CD4-positive, alpha-beta memory T cell (primary cell): ENCODE results near the gene NRG3. TPM values are rescaled to one million over a fixed set of nuclear protein-coding genes. Genes with fewer than 3 reads are reported as not detected.

ENCODE experiments used
- CTCF ChIA-PET: fragments of 350-600 bp; sonication (Branson Sonifier 250); formaldehyde crosslinking; loops from one replicate; lab custom pipeline; 2021; ENCODE audit warnings: inconsistent platforms; ENCODE audit not compliant: partially characterized antibody; lab: Charles Lee
- POLR2A ChIA-PET: fragments of 350-600 bp; sonication (Branson Sonifier 250); formaldehyde crosslinking; loops from one replicate; lab custom pipeline; 2021; ENCODE audit not compliant: partially characterized antibody; lab: Charles Lee
- DNase-seq, 5 donors: peaks; one replicate each; pipeline versions ENCODE4 v3.0.0 to v3.0.0-alpha.2; 2020 to 2022; ENCODE audit warnings: mixed read lengths in 1 of 5
- H3K27ac ChIP-seq: one replicate; pipeline ENCODE4 v1.7.0; 2013; ENCODE audit warnings: low read depth, low read length
- H3K27me3 ChIP-seq: 2 replicates; pipeline ENCODE4 v1.7.0; 2013; ENCODE audit warnings: mild to moderate bottlenecking, low read length, moderate library complexity; ENCODE audit not compliant: insufficient read depth
- H3K36me3 ChIP-seq: 2 replicates; pipeline ENCODE4 v1.7.0; 2013; ENCODE audit warnings: mild to moderate bottlenecking, low read length, moderate library complexity; ENCODE audit not compliant: insufficient read depth
- H3K4me1 ChIP-seq: 2 replicates; pipeline ENCODE4 v1.7.0; 2013; ENCODE audit warnings: mild to moderate bottlenecking, low read length, moderate library complexity; ENCODE audit not compliant: insufficient read depth
- H3K4me3 ChIP-seq, 2 donors: one replicate each; pipeline ENCODE4 v1.7.0; 2013; ENCODE audit warnings: low read length in 2 of 2, mild to moderate bottlenecking in 1 of 2
- H3K9me3 ChIP-seq, 2 donors: one replicate each; pipeline ENCODE4 v1.7.0; 2013; ENCODE audit warnings: low read length in 2 of 2, control low read depth in 1 of 2; ENCODE audit not compliant: control insufficient read depth in 1 of 2
- H3K27ac Mint-ChIP-seq, 7 donors: one replicate each; pipeline ENCODE4 v1.8.0; 2020 to 2021; ENCODE audit warnings: mixed read lengths in 7 of 7, mild to moderate bottlenecking in 6 of 7, inconsistent platforms in 3 of 7, moderate library complexity in 3 of 7
- H3K27me3 Mint-ChIP-seq, 2 donors: one replicate each; pipeline ENCODE4 v1.8.0; 2020 to 2021; ENCODE audit warnings: mixed read lengths in 2 of 2
- H3K36me3 Mint-ChIP-seq, 2 donors: one replicate each; pipeline ENCODE4 v1.8.0; 2020 to 2021; ENCODE audit warnings: mixed read lengths in 2 of 2, inconsistent platforms in 1 of 2, mild to moderate bottlenecking in 1 of 2
- H3K4me1 Mint-ChIP-seq, 4 donors: one replicate each; pipeline ENCODE4 v1.8.0; 2020 to 2021; ENCODE audit warnings: mixed read lengths in 4 of 4, mild to moderate bottlenecking in 1 of 4
- H3K4me3 Mint-ChIP-seq, 8 donors: one replicate each; pipeline ENCODE4 v1.8.0; 2020 to 2021; ENCODE audit warnings: mixed read lengths in 8 of 8, mild to moderate bottlenecking in 7 of 8, moderate library complexity in 6 of 8, inconsistent platforms in 3 of 8
- H3K9me3 Mint-ChIP-seq, 8 donors: one replicate each; pipeline ENCODE4 v1.8.0; 2020 to 2021; ENCODE audit warnings: mixed read lengths in 8 of 8, mild to moderate bottlenecking in 5 of 8, inconsistent platforms in 3 of 8, moderate library complexity in 1 of 8
- intact Hi-C: fragments of 100-400 bp; cut with micrococcal nuclease; formaldehyde crosslinking; loops from one replicate; pipeline ENCODE4 v1.15.1; 2023
- polyA plus RNA-seq, 2 donors: library from polyadenylated mRNA; unstranded; fragments of 300-500 nt; fragmentation: Illumina TruSeq; gene quantifications; one replicate each; pipeline ENCODE4 v1.2.3, GENCODE V29; 2021
- total RNA-seq, 2 experiments: library from RNA; stranded (reverse); gene quantifications; one replicate each; pipeline ENCODE4 v1.2.3, GENCODE V29; 2021

Gene NRG3
- total and polyA plus RNA-seq, 4 experiments from 2014 or later, result not detected

DNA sequence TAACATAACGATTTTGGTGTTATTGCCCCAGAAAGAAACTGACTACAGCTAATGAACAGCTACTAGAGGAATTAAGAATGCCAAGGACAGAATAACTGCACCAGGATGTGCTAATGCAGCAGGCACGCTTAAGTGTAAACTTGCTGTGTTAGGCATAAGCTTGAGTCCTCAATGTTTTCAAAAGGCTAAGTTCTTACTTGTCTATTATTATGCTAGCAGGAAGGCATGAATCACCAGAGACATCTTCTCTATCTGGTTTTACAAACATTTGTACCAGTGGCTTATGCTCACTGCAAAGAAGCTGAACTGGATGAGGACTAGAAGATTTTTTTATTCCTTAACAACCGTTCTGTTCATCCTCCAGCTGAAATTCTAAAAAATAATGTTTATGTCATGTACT lies 1035.3 kb downstream of the NRG3 start:
- Mint-ChIP-seq H3K27ac (no peak overlapping the region), H3K4me3 (no peak overlapping the region), H3K36me3 (no peaks in the 10 kb centered on the region), H3K4me1 (no peaks in the 10 kb centered on the region), H3K9me3 (peaks cover 0 to 8% (median 3%) of the 10 kb centered on the region in 8 donors), H3K27me3 (no peaks in the 10 kb centered on the region)
- CTCF ChIA-PET, result no interaction called here
- Histone ChIP-seq H3K36me3 (no peaks in the 10 kb centered on the region), H3K4me1 (no peaks in the 10 kb centered on the region), H3K27me3 (no peaks in the 10 kb centered on the region), H3K27ac (no peak overlapping the region), H3K9me3 (no peaks in the 10 kb centered on the region), H3K4me3 (no peak overlapping the region)
- POLR2A ChIA-PET, result no interaction called here
- intact Hi-C loops, result no loop called here
- no peak for DNase-seq

DNA sequence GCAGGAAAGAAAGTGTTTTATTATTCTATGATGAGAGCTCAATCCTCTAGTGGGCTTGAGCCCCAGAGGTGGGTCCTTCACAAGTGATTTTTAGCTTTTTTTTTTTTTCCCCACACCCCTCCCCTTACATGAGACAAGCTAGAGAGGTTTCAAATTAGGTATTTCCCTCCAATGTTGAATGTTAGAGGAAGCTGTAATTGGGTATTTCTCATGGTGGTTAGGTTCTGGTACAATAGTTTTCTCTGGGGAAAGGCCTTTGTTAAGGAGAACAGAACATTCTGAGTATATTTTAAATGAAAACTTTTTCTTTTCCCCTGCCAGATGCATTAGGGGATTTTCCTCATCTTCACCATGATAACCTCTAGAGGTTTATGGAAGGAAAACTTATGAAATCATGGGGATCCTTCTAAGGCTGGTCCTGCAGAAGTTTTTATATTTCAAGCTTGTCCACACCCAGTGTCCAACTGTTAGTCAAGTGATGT lies 1039.7 kb downstream of the NRG3 start:
- intact Hi-C loops, result no loop called here
- Histone ChIP-seq H3K4me1 (no peaks in the 10 kb centered on the region), H3K27me3 (no peaks in the 10 kb centered on the region), H3K27ac (no peak overlapping the region), H3K36me3 (no peaks in the 10 kb centered on the region), H3K4me3 (no peak overlapping the region), H3K9me3 (no peaks in the 10 kb centered on the region)
- Mint-ChIP-seq H3K27me3 (no peaks in the 10 kb centered on the region), H3K36me3 (no peaks in the 10 kb centered on the region), H3K27ac (no peak overlapping the region), H3K4me3 (no peak overlapping the region), H3K9me3 (peaks cover 0 to 11% (median 3%) of the 10 kb centered on the region in 8 donors), H3K4me1 (no peaks in the 10 kb centered on the region)
- CTCF ChIA-PET, result interaction anchor here (0.7 to 0.8 kb wide), 2 partner anchors 9 to 283 kb away, joined by 3 read pairs; no protein-coding TSS in a partner anchor
- DNase-seq, result no peak
- POLR2A ChIA-PET, result no interaction called here

DNA sequence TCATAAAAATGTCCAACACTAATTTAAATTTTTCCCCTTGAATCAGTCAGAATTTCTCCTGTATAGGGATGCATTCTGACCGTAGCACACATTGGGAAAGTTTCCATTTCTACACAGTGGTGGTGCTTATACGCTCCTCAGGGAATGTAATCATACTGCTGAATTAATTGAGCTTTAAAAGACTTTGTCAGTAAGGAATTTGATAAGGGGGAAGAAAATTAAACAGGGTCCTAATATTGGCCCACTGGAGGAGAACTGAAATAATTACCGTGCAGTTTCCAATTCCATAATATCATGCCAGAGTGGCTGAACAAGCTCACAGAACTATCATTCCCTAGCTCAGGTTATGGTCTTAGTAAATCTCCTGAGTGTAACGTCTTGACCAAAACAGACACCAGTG lies 1041.9 kb downstream of the NRG3 start:
- Histone ChIP-seq H3K4me1 (no peaks in the 10 kb centered on the region), H3K36me3 (no peaks in the 10 kb centered on the region), H3K4me3 (no peak overlapping the region), H3K27ac (no peak overlapping the region), H3K27me3 (no peaks in the 10 kb centered on the region), H3K9me3 (no peaks in the 10 kb centered on the region)
- CTCF ChIA-PET, result no interaction called here
- Mint-ChIP-seq H3K27ac (no peak overlapping the region), H3K4me3 (no peak overlapping the region), H3K9me3 (peaks cover 0 to 15% (median 7%) of the 10 kb centered on the region in 8 donors), H3K27me3 (no peaks in the 10 kb centered on the region), H3K4me1 (no peaks in the 10 kb centered on the region), H3K36me3 (no peaks in the 10 kb centered on the region)
- DNase-seq, result no peak
- intact Hi-C loops, result no loop called here
- POLR2A ChIA-PET, result no interaction called here

DNA sequence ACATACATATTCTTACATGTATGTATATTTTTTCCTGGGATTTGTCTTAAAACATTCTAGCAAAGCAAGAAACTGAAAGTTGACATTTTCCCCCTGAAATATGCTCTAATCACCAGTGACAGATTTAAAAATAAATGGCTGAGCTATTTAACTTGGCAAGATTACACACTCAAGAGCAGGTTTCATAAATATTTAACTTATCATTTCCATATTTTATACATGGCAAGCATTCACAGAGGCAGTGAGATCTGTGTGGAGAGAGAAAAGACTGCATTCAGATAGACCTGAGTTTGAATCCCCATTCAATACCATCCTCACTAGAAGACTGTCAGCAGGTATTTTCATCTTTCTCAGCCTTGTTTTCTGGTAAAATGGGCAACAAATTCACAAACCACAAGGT lies 1043.0 kb downstream of the NRG3 start:
- no peaks in the 10 kb centered on the region for H3K36me3 Mint-ChIP-seq
- Histone ChIP-seq H3K9me3 (no peaks in the 10 kb centered on the region), H3K27ac (no peak overlapping the region), H3K4me3 (no peak overlapping the region), H3K36me3 (no peaks in the 10 kb centered on the region), H3K27me3 (no peaks in the 10 kb centered on the region), H3K4me1 (no peaks in the 10 kb centered on the region)
- POLR2A ChIA-PET, result no interaction called here
- no peaks in the 10 kb centered on the region for H3K27me3 Mint-ChIP-seq
- no peak overlapping the region for H3K27ac Mint-ChIP-seq
- DNase-seq, result no peak
- intact Hi-C loops, result no loop called here
- CTCF ChIA-PET, result no interaction called here
- no peak overlapping the region for H3K4me3 Mint-ChIP-seq
- no peaks in the 10 kb centered on the region for H3K4me1 Mint-ChIP-seq
- peaks cover 0 to 15% (median 7%) of the 10 kb centered on the region in 8 donors for H3K9me3 Mint-ChIP-seq

DNA sequence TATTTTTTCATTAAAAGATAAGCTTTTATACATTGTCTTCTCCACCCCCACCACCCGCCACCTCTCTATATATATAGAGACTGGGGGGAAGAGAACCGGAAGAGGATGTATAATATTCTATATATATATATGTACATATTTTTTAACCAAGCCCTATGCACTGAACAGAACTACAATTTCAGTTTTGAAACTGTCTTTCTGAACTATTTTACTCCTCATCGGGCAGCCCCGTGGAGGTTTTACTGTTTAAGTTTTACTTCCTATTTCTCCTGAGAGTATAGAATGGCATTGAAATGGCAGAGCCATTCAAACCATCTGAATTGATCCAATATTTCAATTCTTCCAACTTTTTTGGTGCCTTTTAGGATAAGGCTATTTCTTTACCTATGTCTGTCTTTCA lies 1047.1 kb downstream of the NRG3 start:
- Histone ChIP-seq H3K27ac (no peak overlapping the region), H3K9me3 (no peaks in the 10 kb centered on the region), H3K27me3 (no peaks in the 10 kb centered on the region), H3K4me3 (no peak overlapping the region), H3K4me1 (no peaks in the 10 kb centered on the region), H3K36me3 (no peaks in the 10 kb centered on the region)
- no peaks in the 10 kb centered on the region for H3K27me3 Mint-ChIP-seq
- no peak overlapping the region for H3K4me3 Mint-ChIP-seq
- H3K4me1 Mint-ChIP-seq, result no peaks in the 10 kb centered on the region
- CTCF ChIA-PET, result no interaction called here
- no peaks in the 10 kb centered on the region for H3K36me3 Mint-ChIP-seq
- no peak overlapping the region for H3K27ac Mint-ChIP-seq
- peaks cover 0 to 16% (median 5%) of the 10 kb centered on the region in 8 donors for H3K9me3 Mint-ChIP-seq
- POLR2A ChIA-PET, result no interaction called here
- DNase-seq, result no peak
- intact Hi-C loops, result no loop called here

- Histone ChIP-seq H3K27me3 (no peaks in the 10 kb centered on the region), H3K4me1 (no peaks in the 10 kb centered on the region), H3K27ac (no peak overlapping the region), H3K9me3 (no peaks in the 10 kb centered on the region), H3K4me3 (no peak overlapping the region), H3K36me3 (no peaks in the 10 kb centered on the region)
- CTCF ChIA-PET, result no interaction called here
- Mint-ChIP-seq H3K4me3 (no peak overlapping the region), H3K9me3 (peaks cover 0 to 16% (median 5%) of the 10 kb centered on the region in 8 donors), H3K27me3 (no peaks in the 10 kb centered on the region), H3K4me1 (no peaks in the 10 kb centered on the region), H3K36me3 (no peaks in the 10 kb centered on the region), H3K27ac (no peak overlapping the region)
- POLR2A ChIA-PET, result no interaction called here
- intact Hi-C loops, result no loop called here
- no peak for DNase-seq
Observed at GRCh38 chr10:82922755-82923154, 1047.8 kb downstream of the NRG3 start.

GRCh38 chr10:82924711-82925110 lies 1049.7 kb downstream of the NRG3 start:
- Histone ChIP-seq H3K4me1 (no peaks in the 10 kb centered on the region), H3K9me3 (no peaks in the 10 kb centered on the region), H3K4me3 (no peak overlapping the region), H3K27me3 (no peaks in the 10 kb centered on the region), H3K36me3 (no peaks in the 10 kb centered on the region), H3K27ac (no peak overlapping the region)
- no peak for DNase-seq
- Mint-ChIP-seq H3K36me3 (no peaks in the 10 kb centered on the region), H3K4me3 (no peak overlapping the region), H3K9me3 (peaks cover 0 to 16% (median 7%) of the 10 kb centered on the region in 8 donors), H3K27ac (no peak overlapping the region), H3K27me3 (no peaks in the 10 kb centered on the region), H3K4me1 (no peaks in the 10 kb centered on the region)
- POLR2A ChIA-PET, result no interaction called here
- intact Hi-C loops, result no loop called here
- CTCF ChIA-PET, result no interaction called here

- Histone ChIP-seq H3K4me1 (no peaks in the 10 kb centered on the region), H3K36me3 (no peaks in the 10 kb centered on the region), H3K4me3 (no peak overlapping the region), H3K9me3 (no peaks in the 10 kb centered on the region), H3K27ac (no peak overlapping the region), H3K27me3 (no peaks in the 10 kb centered on the region)
- ChIA-PET POLR2A (no interaction called here), CTCF (no interaction called here)
- H3K27me3 Mint-ChIP-seq, result no peaks in the 10 kb centered on the region
- no peak overlapping the region for H3K27ac Mint-ChIP-seq
- H3K36me3 Mint-ChIP-seq, result no peaks in the 10 kb centered on the region
- peaks cover 0 to 10% (median 5%) of the 10 kb centered on the region in 8 donors for H3K9me3 Mint-ChIP-seq
- H3K4me3 Mint-ChIP-seq, result no peak overlapping the region
- intact Hi-C loops, result no loop called here
- DNase-seq, result no peak
- H3K4me1 Mint-ChIP-seq, result no peaks in the 10 kb centered on the region
Observed at GRCh38 chr10:82925547-82925946, 1050.6 kb downstream of the NRG3 start.
